Muscle of leg (tissue), 11 donors: ENCODE measurements around the gene LRP1B. TPM values are rescaled to one million over a fixed set of nuclear protein-coding genes. Genes with fewer than 3 reads are reported as not detected.

Experiments used
- DNase-seq: peaks from one replicate; pipeline ENCODE4 v3.0.0; 2013
- H3K27ac ChIP-seq: one replicate; pipeline ENCODE4 v1.5.1; 2013; ENCODE audit warnings: mild to moderate bottlenecking, low read length, control low read depth
- H3K27me3 ChIP-seq: one replicate; pipeline ENCODE4 v1.6.1; 2013; ENCODE audit warnings: low read length; ENCODE audit not compliant: control insufficient read depth, insufficient read depth
- H3K36me3 ChIP-seq: one replicate; pipeline ENCODE4 v1.6.1; 2013; ENCODE audit warnings: low read length; ENCODE audit not compliant: control insufficient read depth, insufficient read depth
- H3K4me1 ChIP-seq: one replicate; pipeline ENCODE4 v1.6.1; 2013; ENCODE audit warnings: low read length; ENCODE audit not compliant: control insufficient read depth, insufficient read depth
- H3K4me3 ChIP-seq: one replicate; pipeline ENCODE4 v1.5.1; 2013; ENCODE audit warnings: low read length, control low read depth
- H3K9me3 ChIP-seq: replicated peaks from 2 replicates; pipeline ENCODE4 v1.6.1; 2013; ENCODE audit warnings: low read depth, low read length; ENCODE audit not compliant: control insufficient read depth
- WGBS: methylation state at CpG from one replicate; pipeline ENCODE4 v1.1.5; 2013; ENCODE audit warnings: missing lambda C conversion rate; ENCODE audit not compliant: insufficient coverage; 5-methylcytosine and 5-hydroxymethylcytosine counted together
- polyA plus RNA-seq, 8 donors: library from polyadenylated mRNA; unstranded; fragments of 120-200 nt; gene quantifications; one replicate each; pipeline versions ENCODE4 v1.2.1 to v1.2.3, GENCODE V29; 2013; ENCODE audit warnings: inconsistent platforms in 1 of 8, low replicate concordance in 1 of 8; ENCODE audit not compliant: insufficient read length in 8 of 8, insufficient read depth in 1 of 8
- total RNA-seq: library from RNA; stranded (reverse); fragments of 120-200 nt; gene quantifications from one replicate; pipeline ENCODE4 v1.2.4, GENCODE V29; 2013

LRP1B gene
- total and polyA plus RNA-seq, 9 donors: 0.84 to 2.3 (median 1.4) TPM

DNA sequence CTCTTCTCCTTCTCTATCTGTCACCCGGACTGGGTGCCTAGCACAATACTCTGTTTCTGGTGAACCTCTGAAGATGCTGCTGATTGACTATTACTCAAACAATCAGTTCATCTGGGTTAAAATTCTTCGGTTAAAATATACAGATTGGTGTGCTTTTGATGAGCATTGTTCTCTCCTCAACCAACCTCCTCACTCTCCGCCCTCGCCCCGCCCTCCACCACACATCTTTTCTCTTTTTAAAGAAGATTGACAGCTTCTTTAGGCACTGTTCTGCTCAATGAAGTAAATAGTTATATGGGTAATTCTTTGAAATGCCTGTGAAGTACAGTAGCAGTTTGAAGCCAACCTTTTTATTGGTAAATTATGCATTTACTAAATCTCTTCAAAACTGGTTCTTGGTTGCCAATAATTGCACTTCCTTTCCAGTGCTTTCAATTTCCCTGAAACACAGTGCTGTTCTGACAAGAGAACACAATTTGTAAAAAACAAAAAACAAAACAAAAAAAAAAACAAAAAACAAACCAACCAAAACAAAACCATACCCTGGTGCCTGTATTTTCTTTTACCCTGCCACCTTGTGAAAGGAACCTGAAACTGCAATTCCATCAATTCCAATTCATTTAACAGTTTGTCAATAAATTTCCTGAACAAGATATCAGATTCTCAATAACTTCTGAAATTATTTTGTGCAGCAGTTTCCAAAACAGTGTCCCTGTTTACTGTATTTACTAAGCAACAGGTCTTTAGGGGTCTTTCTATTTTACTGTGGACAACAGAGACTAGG is 188.6 kb downstream of the LRP1B start:
- Histone ChIP-seq H3K27ac (no peak overlapping the region), H3K9me3 (no peaks in the 10 kb centered on the region), H3K36me3 (no peaks in the 10 kb centered on the region), H3K4me3 (no peak overlapping the region), H3K4me1 (no peaks in the 10 kb centered on the region), H3K27me3 (no peaks in the 10 kb centered on the region)
- no peak for DNase-seq
- WGBS: no CpG with 5 or more reads among the region's 5 CpGs

GRCh38 chr2:141941210-141941714 is 189.6 kb downstream of the LRP1B start:
- no peaks in the 10 kb centered on the region for H3K4me1 ChIP-seq
- H3K27ac ChIP-seq: no peak overlapping the region
- H3K36me3 ChIP-seq: no peaks in the 10 kb centered on the region

DNA sequence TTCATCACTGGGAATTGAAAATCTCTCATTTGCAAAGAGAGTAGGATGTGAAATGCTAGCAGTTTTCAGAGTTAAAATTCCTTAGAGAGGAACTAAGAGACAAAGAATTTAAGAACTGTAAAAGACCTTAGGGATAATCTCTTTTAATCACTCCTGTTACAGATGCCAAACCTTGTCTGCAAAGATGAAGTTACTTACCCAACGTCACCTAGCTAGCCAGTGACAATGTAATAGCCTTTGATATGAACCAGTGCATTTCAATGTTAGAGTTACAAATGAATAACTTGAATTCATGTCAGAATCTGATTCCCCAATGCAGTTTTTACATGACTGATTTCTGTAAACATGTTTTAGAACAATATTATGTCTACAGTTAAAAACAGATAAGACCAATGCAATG is 190.1 kb downstream of the LRP1B start:
- Histone ChIP-seq H3K27ac (no peak overlapping the region), H3K9me3 (no peaks in the 10 kb centered on the region), H3K36me3 (no peaks in the 10 kb centered on the region), H3K27me3 (no peaks in the 10 kb centered on the region), H3K4me3 (no peak overlapping the region), H3K4me1 (no peaks in the 10 kb centered on the region)
- WGBS: no CpG with 5 or more reads among the region's 1 CpG
- no peak for DNase-seq

More at GRCh38 chr2:141941210-141941714, 189.6 kb downstream of the LRP1B start:
- Histone ChIP-seq H3K4me3 (no peak overlapping the region), H3K9me3 (no peaks in the 10 kb centered on the region), H3K27me3 (no peaks in the 10 kb centered on the region)
- no CpG with 5 or more reads among the region's 1 CpG for WGBS
- no peak for DNase-seq

DNA sequence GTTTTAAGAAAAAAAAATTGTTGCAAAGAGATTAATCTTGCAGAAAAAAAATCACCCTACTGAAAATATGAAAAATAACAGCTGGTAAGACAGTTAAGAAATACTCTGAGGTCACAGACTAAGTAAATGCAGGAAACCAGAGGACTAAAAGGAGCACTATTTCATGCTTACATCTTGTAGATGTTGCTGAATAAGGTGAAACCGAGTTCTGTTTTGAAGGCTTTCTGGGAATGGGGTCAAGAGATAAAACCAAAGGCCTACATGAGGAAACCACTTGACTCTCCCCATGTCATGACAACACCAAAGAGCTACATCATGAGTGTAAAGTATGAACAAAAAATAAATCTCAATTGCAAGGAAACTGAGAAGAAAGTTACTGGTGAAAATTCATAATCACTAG is 197.6 kb downstream of the LRP1B start:
- H3K4me3 ChIP-seq: no peak overlapping the region
- no peaks in the 10 kb centered on the region for H3K27me3 ChIP-seq
- no peaks in the 10 kb centered on the region for H3K9me3 ChIP-seq
- no peaks in the 10 kb centered on the region for H3K36me3 ChIP-seq
- no peak overlapping the region for H3K27ac ChIP-seq
- no peaks in the 10 kb centered on the region for H3K4me1 ChIP-seq
- no peak for DNase-seq
- no CpG with 5 or more reads among the region's 1 CpG for WGBS

DNA sequence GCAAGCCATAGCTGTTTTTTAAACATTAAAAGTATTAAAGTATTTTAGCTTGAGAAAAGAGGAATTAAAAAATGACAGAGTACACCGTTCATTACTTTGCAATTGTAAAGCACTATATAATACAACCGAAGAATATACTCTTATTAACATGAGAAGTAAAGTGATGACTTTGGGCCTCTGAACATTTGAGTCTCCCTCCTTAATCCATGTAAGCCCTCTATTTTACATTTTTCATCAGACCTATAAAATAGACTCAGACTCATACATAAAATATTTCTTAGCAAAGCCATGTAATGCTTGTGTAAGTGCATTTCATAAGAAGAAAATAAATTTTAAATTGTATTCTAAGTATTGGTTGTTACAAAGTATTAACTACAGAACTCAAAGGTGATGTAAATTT is 198.6 kb downstream of the LRP1B start:
- WGBS: no CpG with 5 or more reads among the region's 2 CpGs
- Histone ChIP-seq H3K36me3 (no peaks in the 10 kb centered on the region), H3K4me1 (no peaks in the 10 kb centered on the region), H3K4me3 (no peak overlapping the region), H3K27me3 (no peaks in the 10 kb centered on the region), H3K27ac (no peak overlapping the region), H3K9me3 (no peaks in the 10 kb centered on the region)
- no peak for DNase-seq

DNA sequence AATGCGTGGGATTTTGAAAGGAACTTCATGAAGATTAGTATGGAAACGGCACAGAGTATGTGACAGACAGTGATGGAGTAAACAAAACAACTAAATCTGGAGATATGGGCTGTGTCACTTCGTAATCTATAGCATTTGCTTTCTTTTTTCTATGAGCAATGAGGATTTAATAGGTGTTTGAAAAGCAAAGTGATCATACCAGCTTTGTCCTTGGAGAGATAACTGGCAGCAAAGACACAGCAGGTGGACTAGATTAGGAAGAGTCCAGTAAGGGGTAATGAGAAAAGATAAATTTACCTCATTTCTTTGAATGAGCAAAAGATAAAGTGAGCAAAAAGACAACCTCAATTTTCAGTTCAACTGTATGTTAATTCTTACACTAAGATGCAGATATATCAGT is 199.0 kb downstream of the LRP1B start:
- 78% methylated on average over 3 of the region's 3 CpGs for WGBS
- Histone ChIP-seq H3K27me3 (no peaks in the 10 kb centered on the region), H3K27ac (no peak overlapping the region), H3K4me1 (no peaks in the 10 kb centered on the region), H3K4me3 (no peak overlapping the region), H3K9me3 (no peaks in the 10 kb centered on the region), H3K36me3 (no peaks in the 10 kb centered on the region)
- no peak for DNase-seq

DNA sequence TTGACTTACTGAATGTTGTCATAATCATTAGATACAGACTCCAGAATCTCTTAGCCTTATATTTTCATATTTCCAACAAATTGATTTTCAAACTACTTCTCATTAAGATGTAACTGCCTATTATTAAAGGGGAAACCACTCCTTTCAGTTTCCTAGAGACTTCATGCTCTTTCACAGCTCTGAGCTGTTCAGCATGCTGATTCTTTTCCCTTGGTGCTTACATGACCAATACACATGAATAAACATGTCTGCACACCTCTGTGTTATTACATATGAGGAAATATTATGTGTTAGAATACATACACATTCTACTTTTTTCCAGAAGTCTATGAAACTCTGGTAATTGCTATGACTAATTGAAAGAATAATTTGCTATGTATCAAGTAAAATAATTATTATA is 200.0 kb downstream of the LRP1B start:
- DNase-seq: no peak
- Histone ChIP-seq H3K27ac (no peak overlapping the region), H3K36me3 (no peaks in the 10 kb centered on the region), H3K27me3 (no peaks in the 10 kb centered on the region), H3K9me3 (no peaks in the 10 kb centered on the region), H3K4me3 (no peak overlapping the region), H3K4me1 (no peaks in the 10 kb centered on the region)

DNA sequence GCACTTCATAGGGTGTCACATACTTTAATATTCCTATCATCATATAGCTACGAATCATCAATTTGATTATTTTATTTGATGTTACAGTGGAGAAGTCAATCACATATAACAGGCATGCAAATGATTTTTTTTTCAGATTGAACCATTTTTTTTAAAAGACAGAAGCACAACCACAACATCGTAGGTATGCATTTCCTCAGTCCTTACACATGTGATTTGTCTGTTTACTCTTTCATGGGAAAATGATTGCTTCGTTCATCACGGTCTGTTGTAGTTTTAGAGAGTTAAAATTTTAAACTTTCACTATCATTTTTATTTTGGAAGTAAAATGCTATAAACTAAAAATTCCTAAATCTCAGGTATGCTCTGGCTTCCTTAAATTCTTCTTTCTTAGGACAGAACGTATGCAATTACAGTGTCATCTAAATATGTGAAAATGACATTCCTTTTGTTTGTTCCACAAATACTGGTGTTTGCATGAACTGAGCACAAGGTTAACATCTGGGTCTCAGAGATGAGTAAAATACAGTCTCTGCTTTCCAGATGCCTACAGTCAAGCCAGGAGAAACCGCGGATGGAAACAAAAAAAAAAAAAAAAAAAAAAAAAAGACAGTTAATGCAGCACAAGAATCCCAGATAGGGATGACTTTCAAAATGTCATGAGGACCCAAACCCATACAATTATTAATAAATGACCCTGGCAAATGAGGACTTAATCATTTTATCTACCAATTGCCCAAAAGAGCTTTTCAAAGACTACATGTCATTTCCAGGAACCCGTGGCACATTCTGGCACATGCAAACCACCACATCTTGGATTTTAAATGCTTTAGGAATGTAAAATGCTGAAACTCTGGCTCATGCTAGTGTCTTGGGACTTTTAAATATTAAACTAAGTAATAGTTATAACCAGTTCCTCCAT is 201.2 kb downstream of the LRP1B start:
- peak; percentile 53 for DNase-seq
- WGBS: no CpG with 5 or more reads among the region's 8 CpGs

DNA sequence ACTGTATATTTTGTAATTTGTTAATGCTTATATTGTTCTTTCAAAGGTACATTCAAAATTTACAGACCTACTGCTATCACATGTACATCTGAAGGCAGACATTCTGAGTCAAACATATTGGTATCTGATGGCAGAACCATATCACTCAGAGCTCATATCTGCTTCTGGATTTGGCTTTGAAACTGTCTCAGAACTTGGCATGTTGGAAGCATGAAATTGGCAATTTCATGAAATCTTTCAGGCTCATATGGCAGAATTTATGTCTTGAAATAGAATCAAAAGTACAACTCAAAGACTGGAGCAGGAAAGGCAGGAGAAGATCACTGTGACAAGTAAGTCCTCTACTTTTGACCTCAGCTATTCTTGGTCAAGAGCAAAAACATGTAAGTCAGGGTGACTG is 202.3 kb downstream of the LRP1B start:
- H3K9me3 ChIP-seq: no peaks in the 10 kb centered on the region
- H3K36me3 ChIP-seq: no peaks in the 10 kb centered on the region
- H3K4me3 ChIP-seq: no peak overlapping the region
- no peak overlapping the region for H3K27ac ChIP-seq
- no peaks in the 10 kb centered on the region for H3K4me1 ChIP-seq
- peak; percentile 4 for DNase-seq
- H3K27me3 ChIP-seq: no peaks in the 10 kb centered on the region

More for the DNA sequence above, 201.2 kb downstream of the LRP1B start:
- Histone ChIP-seq H3K9me3 (no peaks in the 10 kb centered on the region), H3K4me3 (no peak overlapping the region), H3K27me3 (no peaks in the 10 kb centered on the region), H3K27ac (no peak overlapping the region), H3K4me1 (no peaks in the 10 kb centered on the region), H3K36me3 (no peaks in the 10 kb centered on the region)

DNA sequence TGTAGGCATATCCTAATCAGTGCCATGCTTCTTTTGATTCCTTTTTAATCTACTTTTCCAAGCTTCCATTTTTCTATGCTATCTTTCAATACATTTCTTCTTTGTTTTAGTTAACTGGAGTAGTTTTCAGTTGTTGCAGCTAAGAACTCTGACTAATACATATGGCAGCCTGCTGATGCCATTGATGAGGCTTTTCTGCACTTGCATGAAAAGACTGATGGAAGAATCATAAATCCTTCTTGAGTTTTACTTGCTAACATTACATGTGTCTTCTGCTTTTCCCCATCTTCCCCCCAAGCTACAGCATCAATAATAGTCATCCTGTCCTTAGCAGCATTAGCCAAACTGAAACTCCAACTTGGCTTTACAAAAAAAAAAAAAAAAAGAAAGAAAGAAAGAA is 203.3 kb downstream of the LRP1B start:
- no peak overlapping the region for H3K4me3 ChIP-seq
- no peak for DNase-seq
- H3K36me3 ChIP-seq: no peaks in the 10 kb centered on the region
- no peaks in the 10 kb centered on the region for H3K4me1 ChIP-seq
- H3K27ac ChIP-seq: no peak overlapping the region
- H3K9me3 ChIP-seq: no peaks in the 10 kb centered on the region
- H3K27me3 ChIP-seq: no peaks in the 10 kb centered on the region
